Kidney (tissue), 14 donors: ENCODE data around the gene CPM. TPM values are rescaled to one million over a fixed set of nuclear protein-coding genes. Genes with fewer than 3 reads are reported as not detected.

Source experiments
- DNase-seq, 5 donors: peaks; one replicate each; pipeline ENCODE4 v3.0.0-alpha.2; 2013 to 2020
- FAIRE-seq: peaks from 2 replicates; lab custom pipeline; 2012; peaks lifted over from hg19 to GRCh38; lab: Jason Lieb, UNC
- H3K27ac ChIP-seq, 2 donors: one replicate each; pipeline ENCODE4 v1.7.0; 2013; ENCODE audit warnings: low read depth in 2 of 2, low read length in 2 of 2, inconsistent platforms in 1 of 2
- H3K27me3 ChIP-seq: one replicate; pipeline ENCODE4 v1.7.1; 2013; ENCODE audit warnings: low read length, inconsistent platforms; ENCODE audit not compliant: control insufficient read depth, insufficient read depth
- H3K36me3 ChIP-seq, 3 donors: one replicate each; pipeline versions ENCODE4 v1.7.0 to v1.7.1; 2013; ENCODE audit warnings: low read length in 3 of 3, control low read depth in 1 of 3, inconsistent platforms in 1 of 3; ENCODE audit not compliant: insufficient read depth in 3 of 3, control insufficient read depth in 2 of 3
- H3K4me1 ChIP-seq, 3 donors: one replicate each; pipeline versions ENCODE4 v1.7.0 to v1.7.1; 2013; ENCODE audit warnings: low read length in 3 of 3, inconsistent platforms in 1 of 3, low read depth in 1 of 3; ENCODE audit not compliant: control insufficient read depth in 2 of 3, insufficient read depth in 2 of 3
- H3K4me3 ChIP-seq, 3 donors: one replicate each; pipeline versions ENCODE4 v1.7.0 to v1.8.1; 2013; ENCODE audit warnings: low read length in 3 of 3, control low read depth in 1 of 3, inconsistent platforms in 1 of 3
- H3K9ac ChIP-seq, 3 donors: one replicate each; pipeline versions ENCODE4 v1.7.0 to v1.7.1; 2013; ENCODE audit warnings: low read length in 3 of 3, control low read depth in 1 of 3, inconsistent platforms in 1 of 3
- H3K9me3 ChIP-seq, 3 donors: one replicate each; pipeline versions ENCODE4 v1.7.0 to v1.7.1; 2013; ENCODE audit warnings: low read length in 3 of 3, control low read depth in 1 of 3, inconsistent platforms in 1 of 3; ENCODE audit not compliant: control insufficient read depth in 2 of 3, insufficient read depth in 1 of 3
- CTCF ChIP-seq: IDR thresholded peaks from 3 replicates; pipeline ENCODE4 v1.5.1; 2012; ENCODE audit warnings: mild to moderate bottlenecking, moderate library complexity, borderline replicate concordance; ENCODE audit not compliant: insufficient read depth; ENCODE audit errors: extremely low read depth
- intact Hi-C: fragments of 100-400 bp; cut with DNase I; formaldehyde crosslinking; loops from one replicate; pipeline ENCODE4 v1.11.1; 2022
- polyA plus RNA-seq: library from polyadenylated mRNA; stranded (reverse); fragments of 350-450 nt; fragmentation: Illumina TruSeq; extraction: RNeasy Lipid Tissue Mini Kit (QIAGEN cat#74804); gene quantifications from one replicate; pipeline ENCODE4 v1.2.3, GENCODE V29; 2014; ENCODE audit warnings: low read depth, low replicate concordance; ENCODE audit not compliant: insufficient read depth
- total RNA-seq: library from RNA; stranded (reverse); fragmentation: NEBNext Ultra II Directional; extraction: Animal tissue kit (Norgen Biotek cat#: 25700); gene quantifications from one replicate; pipeline ENCODE4 v1.2.1, GENCODE V29; 2021
- donor health status: control.
- donor health status: control.
- donor health status: control.
- donor health status: control.
- donor health status: control.
- donor health status: DM: yes; HTN: yes; CAD: no.
- donor health status: Normal renal cell carcinoma (clear cell type).

Gene CPM
- total and polyA plus RNA-seq, 2 donors from 2014 or later: 35.7 to 144 TPM

- Histone ChIP-seq H3K4me3 (no peak overlapping the region), H3K27me3 (no peaks in the 10 kb centered on the region), H3K4me1 (no peaks in the 10 kb centered on the region), H3K36me3 (peaks cover 11 to 39% (median 13%) of the 10 kb centered on the region in 3 donors), H3K9ac (no peak overlapping the region), H3K27ac (no peak overlapping the region), H3K9me3 (no peaks in the 10 kb centered on the region)
- DNase-seq (no peak), FAIRE-seq (no peak)
- intact Hi-C loops: no loop called here
- no peak for TF ChIP-seq CTCF
Observed at GRCh38 chr12:68825569-68826217, 107.3 kb downstream of the CPM start.

GRCh38 chr12:68824597-68825250 lies 108.2 kb downstream of the CPM start:
- intact Hi-C loops: no loop called here
- Histone ChIP-seq H3K27me3 (no peaks in the 10 kb centered on the region), H3K9me3 (no peaks in the 10 kb centered on the region), H3K36me3 (peaks cover 11 to 39% (median 13%) of the 10 kb centered on the region in 3 donors), H3K4me1 (no peaks in the 10 kb centered on the region), H3K9ac (no peak overlapping the region), H3K27ac (no peak overlapping the region), H3K4me3 (no peak overlapping the region)
- no peak for DNase-seq
- no peak for FAIRE-seq
- TF ChIP-seq CTCF: no peak

GRCh38 chr12:68824131-68824530 lies 108.8 kb downstream of the CPM start:
- Histone ChIP-seq H3K9ac (no peak overlapping the region), H3K4me3 (no peak overlapping the region), H3K27ac (no peak overlapping the region), H3K27me3 (no peaks in the 10 kb centered on the region), H3K36me3 (peaks cover 11 to 42% (median 13%) of the 10 kb centered on the region in 3 donors), H3K4me1 (no peaks in the 10 kb centered on the region), H3K9me3 (no peaks in the 10 kb centered on the region)
- no peak for FAIRE-seq
- intact Hi-C loops: no loop called here
- TF ChIP-seq CTCF: no peak
- no peak for DNase-seq
